Stimulated activated CD8-positive, alpha-beta memory T cell treated with anti-CD3 and anti-CD28 coated beads, Interleukin-4, amount 100 ng/mL, for 4 hours (primary cell): ENCODE measurements around the gene PSMB9.
"Not testable (repeated sequence)": the region's sequence is repeated elsewhere in the genome, so short reads cannot be mapped to it uniquely, and the experiment has no call there.

Source experiments
- DNase-seq, 2 donors: peaks; one replicate each; pipeline ENCODE4 v3.0.0-alpha.2; 2020; ENCODE audit warnings: low read depth in 2 of 2, low spot score in 1 of 2

Gene PSMB9

DNA sequence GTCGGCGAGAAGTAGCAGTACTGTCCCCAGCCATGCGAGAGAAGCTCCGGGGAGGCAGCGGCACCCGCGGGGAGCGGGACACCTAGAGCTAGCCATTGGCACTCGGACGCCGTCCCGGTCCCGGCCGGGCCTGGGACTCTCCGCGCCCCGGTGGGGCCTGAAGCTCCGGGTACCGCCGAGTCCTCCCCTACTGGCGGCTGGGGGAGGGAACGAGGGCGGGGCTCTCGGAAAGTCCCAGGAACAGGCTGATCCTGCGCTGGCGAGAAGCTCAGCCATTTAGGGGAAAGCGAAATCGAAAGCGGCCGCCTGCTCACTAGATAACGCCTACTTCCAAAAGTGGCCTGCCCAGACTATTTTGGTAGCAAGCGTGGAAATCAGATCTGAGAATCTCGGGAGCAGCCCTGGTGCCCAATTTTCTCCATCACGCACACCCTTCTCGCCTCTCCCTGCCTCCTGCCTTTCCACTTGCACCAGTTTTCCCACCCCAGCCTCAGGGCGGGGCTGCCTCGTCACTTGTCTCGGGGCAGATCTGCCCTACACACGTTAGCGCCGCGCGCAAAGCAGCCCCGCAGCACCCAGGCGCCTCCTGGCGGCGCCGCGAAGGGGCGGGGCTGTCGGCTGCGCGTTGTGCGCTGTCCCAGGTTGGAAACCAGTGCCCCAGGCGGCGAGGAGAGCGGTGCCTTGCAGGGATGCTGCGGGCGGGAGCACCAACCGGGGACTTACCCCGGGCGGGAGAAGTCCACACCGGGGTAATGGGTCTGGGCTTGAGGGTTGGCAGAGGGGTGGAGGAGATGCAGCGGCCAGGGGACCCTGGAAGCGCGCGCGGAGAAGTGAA lies at the start of gene PSMB9, which contains the start of gene TAP1:
Gene PSMB9, plus strand, starts transcription at position 652 of the 835 bp plus-strand sequence. Its CDS starts 38 bp downstream, at position 690.
Gene TAP1, minus strand, starts transcription at position 164 of the 835 bp plus-strand sequence. Its CDS starts 68 bp downstream, at position 96.
- DNase-seq = peak; percentile 93 to 96

DNA sequence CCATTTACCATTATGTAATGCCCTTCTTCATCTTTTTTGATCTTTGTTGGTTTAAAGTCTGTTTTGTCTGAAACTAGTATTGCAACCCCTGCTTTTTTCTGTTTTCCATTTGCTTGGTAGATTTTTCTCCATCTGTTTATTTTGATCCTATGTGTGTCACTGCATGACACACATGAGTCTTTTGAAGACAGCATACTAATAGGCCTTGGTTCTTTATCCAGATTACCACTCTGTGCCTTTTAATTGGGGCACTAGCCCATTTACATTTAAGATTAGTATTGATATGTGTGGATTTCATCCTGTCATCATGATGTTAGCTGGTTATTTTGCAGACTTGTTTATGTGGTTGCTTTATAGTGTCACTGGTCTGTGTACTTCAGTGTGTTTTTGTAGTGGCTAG lies 48.6 kb upstream of the PSMB9 start:
- DNase-seq = not testable (repeated sequence)

DNA sequence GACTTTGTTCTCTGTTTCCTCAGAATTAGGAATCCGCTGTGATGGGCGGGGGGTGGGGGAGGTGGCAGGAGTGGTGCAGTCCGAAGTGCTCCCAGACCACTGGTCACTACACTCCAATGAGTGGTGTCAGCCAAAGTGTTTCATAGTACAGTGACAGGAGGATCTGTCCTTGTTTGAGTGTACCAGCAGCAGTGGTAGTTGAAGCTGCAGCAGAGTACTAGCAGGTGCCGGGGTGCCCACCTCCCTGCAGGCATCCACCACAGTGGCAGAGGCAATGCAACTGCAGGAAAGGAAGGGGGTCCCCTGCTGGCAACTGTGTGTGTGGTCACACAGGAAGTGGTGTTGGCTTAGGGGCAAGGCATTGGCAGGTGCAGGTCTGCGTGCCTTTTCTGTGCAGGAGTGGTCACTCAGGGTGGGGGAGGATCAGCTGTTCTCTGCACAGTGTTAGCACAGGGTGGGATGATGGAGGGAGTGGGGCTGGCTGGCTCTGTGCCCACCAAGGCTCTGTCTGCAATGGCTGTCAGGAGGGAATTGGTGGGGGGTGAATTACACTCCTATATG lies 46.9 kb upstream of the PSMB9 start:
- no peak for DNase-seq

DNA sequence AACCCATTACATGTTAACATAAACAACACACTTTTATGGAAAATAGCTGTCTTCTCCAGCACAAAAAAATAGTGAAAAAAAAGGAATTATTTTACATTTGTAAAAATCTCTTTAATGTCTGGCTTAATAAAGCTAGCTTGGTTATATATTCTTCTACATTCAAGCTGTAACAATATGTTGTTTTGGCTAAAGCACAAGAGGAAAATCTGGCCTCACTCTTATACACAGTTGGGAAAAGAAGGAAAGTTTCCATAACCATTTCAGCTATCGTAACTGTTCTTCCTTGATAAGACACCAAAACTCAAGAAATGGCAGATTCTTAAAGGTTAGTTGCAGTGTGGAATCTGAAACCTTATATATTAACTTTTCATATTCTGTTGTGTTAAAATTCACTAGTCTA lies 44.8 kb upstream of the PSMB9 start:
- no peak for DNase-seq

DNA sequence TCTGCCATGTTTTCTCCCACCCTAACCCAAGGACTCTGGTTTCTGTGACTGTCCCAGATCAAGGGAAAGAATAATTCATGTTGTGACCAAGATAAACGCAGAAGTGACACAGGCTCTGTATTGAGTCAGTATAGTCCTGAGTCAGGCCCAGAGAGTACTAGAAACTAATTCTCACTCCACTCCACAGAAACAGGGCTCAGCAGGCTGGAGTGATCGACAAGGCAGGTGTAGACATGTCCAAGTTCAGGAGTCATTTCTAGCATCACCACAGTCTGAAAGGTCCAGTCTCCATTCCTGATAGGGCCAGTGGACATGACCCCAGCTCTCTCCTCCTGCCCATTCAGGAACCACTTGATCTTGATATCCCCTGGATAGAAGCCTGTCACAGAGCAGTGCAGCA lies 39.8 kb upstream of the PSMB9 start:
- no peak for DNase-seq

DNA sequence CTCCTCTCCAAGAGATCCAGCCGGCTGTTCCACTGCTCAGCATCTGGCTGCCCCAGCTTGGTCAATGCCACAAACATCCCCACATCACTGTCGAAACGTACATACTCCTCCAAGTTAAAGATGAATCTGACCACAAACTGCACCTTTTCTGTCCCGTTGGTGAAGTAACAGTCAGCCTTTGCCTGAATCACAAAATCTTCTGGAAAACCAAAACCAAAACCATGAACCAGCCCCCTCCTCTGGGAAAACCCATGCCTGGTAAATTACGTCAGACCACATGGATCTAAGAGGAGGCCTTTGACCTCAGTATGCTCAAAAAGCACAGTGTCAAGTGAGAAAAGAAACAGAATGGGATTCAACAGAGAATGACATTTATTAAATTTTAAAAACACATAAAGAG lies 38.9 kb upstream of the PSMB9 start:
- DNase-seq = no peak

DNA sequence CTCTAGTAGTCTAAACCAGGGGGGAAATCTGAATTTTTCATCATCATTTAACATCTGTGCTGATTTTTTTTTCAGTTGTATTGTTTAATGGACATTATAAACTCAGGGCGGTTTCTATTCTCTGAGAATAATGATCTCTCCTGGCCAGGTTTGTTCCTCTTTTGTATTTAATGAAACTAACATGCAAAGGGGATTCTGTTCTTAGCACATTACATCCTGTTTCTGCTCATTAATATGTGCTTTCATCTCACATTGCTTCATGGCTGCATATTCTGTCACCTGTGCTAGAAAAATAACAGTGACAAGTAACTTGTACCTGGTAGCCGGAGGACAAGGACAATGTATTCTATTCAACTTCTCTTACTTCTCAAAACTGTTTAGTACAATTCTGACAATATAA lies 38.0 kb upstream of the PSMB9 start:
- DNase-seq = no peak

DNA sequence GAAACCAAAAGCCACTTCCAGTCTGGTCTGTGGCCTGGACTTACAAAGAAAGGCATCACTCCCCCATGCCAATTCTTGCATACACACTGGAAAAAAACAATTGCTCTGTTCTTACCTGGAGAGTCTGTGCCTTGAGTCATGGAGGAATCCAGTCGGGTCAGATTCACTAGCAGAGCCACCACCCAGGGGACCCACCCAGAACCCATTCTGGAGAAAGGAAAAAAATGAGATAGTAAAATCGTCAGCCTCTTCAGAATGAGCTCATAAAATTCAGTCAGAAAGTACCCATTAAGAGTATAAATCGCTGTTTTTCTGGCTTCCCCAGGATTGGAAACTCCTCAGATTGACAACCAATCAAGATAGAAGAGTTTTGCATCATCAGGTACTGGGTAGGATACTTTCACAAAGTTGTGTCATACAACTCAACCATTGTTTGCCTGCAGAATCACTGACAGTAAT lies 37.2 kb upstream of the PSMB9 start, which contains the start of gene HLA-DOB:
Gene HLA-DOB, minus strand, starts transcription at position 257 of the 459 bp plus-strand sequence. Its CDS starts 51 bp downstream, at position 206.
- DNase-seq = no peak

DNA sequence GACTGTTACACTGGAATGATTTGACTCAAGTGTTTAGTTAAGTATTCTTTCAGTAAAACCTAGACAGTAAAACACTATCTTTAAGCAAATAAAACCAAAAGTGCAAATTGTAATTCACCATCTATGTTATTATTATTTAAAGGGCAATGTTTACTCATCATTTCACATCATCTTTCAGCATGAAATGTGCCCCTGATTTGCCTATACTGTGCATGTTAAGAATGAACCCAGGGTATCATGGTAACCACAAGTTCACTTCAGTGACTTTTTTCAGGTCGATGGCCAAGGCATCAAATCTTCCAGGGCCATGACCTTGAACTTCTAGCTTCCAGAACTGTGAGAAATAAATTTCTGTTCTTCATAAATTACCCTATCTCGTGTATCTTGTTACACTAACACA lies 35.1 kb upstream of the PSMB9 start:
- DNase-seq = no peak

DNA sequence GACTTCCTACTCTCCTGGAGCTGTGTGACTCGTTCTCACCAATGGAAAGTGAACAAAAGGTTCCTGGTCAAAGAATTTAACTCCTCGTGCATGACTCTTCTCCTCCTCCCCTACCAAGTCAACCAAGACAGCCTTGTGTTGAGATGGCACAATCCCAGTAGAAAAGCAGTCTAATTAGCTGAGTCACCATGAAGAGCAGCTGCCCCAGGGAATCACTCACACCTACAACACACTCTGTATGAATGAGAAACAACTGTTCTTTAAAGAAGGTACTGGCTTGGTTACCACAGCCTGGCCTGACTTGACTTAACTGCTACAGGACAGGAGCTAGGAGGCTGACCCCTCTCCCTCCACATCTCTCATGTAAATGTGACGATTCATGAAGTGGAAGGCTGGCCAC lies 34.3 kb upstream of the PSMB9 start:
- no peak for DNase-seq

DNA sequence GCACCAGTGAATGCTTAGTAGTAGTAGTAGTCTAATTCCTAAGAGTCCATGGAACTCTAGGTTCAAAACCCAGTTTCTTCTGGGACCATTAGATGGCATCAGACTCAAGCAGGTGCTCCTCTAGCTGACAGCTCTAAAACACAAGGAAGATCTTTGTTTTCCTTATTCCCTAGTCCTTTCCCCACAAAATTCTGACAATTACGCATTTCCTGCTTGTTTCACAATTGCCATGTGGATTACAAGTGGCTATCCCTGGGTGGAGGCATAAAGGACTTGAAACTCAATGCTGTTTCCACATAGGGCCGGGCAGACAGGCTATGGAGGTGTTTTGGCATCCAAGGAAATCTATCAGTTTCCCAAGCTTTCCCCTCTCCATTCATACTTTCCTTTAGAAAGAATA lies 28.0 kb upstream of the PSMB9 start:
- no peak for DNase-seq

DNA sequence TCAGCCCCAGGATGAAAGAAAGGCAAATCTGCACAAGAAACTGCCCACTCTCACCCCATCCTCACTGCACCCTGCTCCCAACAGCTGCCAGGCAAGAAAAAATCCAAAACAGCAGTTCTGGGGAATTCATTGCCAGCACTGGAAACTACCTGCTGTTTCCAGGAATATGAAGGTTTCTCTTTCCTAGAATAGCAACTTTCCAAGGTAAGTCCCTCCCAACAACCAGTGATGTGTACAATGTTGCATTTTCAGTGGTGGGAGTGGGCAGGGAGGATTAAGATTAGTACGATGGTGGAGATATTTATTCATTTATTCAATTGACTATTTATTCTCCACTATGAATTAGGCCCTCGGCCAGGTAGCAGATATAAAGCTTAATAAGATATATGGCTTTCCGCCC lies 27.0 kb upstream of the PSMB9 start:
- no peak for DNase-seq

DNA sequence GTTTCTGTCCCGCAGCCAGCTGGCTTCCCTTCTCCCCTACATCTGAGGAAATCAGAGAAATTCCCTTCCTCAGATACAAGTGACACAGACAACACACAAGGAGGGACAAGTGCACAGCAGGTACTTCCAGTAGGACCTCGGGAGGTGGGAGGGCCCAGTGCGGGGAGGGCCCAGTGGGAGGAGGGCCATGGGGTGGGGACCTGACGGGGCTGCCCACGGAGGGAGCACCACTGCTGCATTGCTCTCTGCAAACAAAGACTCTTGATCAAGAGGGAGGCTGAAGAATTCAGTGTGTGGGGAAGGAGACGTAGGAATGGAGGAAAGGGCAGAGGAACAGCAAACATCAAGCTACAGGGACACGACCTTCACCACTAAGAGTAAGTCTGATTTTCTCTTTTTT lies 24.5 kb upstream of the PSMB9 start:
- DNase-seq = no peak

DNA sequence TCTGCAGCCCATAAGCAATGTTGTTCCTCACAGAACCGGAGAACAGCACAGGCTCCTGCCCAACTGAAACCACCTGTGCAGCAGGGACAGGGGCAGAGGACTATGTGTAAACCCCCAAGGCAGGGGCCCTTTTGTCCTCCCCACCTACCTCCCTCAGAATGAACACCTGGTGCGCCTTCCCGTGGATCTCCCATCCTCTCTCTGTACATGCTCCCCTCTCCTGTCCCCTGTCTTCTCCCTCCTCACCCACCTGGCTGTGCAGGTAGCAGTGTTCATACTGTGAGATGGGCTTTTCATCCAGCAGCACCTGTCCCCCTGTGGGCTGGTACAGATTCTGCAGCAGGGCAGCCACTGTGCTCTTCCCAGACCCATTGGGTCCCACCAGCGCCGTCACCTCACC lies 24.0 kb upstream of the PSMB9 start:
- DNase-seq = no peak

DNA sequence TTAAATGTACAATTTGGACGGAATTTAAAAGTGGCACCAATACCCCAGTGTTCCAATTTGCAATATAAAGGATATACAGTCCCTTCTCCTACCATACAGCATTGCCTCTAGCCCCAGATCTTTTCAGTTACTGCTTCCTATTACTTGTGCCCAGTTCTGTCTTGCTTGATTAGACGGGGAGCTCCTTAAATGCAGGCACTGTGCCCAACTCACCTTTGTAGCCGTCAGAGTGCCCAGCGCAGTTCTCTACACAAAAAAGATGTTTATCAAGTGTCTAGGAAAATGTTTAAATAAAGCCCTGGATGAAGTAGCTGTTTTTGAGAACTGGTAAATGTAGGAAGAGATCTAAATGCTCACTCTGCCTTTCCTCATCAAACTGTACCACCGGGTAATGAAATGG lies 23.1 kb upstream of the PSMB9 start:
- no peak for DNase-seq

DNA sequence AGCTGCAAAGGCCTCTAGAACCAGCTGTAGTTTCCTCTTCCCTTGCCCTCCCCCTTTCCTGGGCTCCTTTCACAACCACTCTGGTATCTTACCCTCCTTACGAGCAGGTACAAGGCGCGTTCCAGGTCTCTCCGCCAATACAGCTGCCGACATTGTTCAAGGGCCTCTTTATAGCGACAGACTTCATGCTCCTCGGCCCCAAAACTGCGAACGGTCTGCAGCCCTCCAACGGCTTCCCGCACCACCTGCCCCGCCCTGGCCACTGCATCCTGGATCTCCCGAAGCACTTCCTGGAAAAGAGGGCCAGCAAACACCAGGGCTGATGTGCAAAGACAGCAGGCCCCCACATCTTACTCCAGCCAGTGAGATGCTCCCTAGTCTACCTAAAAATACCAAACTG lies 21.5 kb upstream of the PSMB9 start:
- no peak for DNase-seq

DNA sequence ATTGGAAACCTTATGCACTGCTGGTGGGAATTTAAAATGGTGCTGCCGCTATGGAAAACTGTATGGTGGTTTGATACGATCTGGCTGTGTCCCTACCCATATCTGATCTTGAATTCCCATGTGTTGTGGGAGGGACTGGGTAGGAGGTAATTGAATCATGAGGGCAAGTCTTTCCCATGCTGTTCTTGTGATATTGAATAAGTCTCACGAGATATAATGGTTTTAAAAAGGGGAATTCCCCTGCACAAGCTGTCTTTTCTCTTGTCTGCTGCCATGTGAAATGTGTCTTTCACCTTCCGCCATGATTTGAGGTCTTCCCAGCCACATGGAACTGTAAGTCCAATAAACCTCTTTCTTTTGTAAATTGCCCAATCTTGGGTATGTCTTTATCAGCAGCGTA lies 20.3 kb upstream of the PSMB9 start:
- DNase-seq = no peak

DNA sequence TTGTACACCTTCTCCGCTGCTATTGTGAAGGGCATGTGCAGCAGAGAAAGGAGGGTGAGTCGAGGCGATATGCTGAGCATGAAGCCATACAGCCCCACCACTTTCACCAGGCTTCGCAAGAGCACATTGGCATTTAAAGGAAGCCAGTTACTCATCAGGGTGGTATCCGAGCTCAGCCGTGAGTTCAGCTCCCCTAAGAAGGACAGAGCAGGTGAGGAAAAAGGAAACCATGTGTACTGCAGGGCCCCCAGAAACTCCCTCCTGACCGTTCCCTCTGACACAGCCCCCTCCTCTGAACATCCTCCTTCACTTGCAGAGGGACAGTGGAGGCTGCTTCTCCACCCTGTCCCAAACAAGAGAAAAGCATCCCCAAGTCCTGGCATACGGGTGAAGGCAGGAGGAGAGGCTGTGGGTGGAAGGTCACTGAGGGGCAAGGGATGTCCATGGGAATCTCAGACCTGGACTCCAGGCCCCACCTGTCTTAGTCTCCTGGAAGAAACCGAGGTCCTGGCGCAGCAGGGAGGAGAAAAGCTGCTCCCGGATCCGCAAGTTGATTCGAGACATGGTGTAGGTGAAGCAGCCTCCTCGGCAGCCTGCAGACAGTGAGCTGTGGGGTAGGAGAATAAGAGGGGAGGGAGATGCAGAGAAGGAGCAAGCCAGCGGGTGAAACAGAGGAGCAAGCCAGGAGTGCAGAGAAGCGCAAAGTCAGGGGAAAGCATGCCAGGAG lies 18.7 kb upstream of the PSMB9 start:
- DNase-seq = no peak

DNA sequence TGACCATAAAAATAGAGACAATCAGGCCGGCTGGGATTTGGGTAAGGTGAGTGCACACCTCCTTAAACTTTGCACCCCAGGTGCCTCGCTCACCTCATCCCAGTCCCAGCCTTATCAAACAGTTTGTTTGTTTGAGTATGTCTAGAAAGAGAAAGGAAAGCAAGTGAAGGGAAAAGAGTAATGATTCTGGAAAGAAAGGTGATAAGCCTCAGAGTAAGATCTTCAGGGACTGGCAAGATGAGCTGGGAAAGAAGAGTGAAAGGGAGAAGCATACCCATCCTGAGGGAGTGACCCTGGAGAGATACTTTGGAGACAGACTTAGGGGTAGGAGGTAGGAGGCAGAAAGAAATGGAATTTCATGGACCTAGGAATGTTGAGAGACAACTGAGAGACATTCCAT lies 17.1 kb upstream of the PSMB9 start:
- no peak for DNase-seq

DNA sequence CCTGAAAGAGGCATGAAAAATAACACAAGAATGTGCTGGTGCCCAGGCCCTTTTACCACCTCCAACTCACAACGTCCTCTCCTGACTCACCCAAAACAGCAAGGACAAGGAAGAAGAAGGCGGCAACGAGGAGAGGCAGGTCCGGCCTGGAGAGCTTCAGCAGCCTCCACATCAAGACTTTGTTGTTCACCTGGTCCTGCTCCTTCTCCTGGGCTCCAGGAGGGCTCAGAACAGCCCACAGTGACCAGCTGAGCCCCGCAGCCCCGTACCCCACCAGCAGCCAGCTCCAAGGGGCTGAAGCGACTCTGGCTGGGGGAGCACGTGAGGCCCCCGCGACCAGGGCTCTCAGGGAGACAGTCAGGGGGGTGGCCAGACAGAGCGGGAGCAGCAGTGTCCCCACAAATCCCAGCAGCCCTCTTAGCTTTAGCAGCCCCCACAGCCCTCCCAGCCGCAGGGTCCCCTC lies 16.3 kb upstream of the PSMB9 start:
- no peak for DNase-seq

DNA sequence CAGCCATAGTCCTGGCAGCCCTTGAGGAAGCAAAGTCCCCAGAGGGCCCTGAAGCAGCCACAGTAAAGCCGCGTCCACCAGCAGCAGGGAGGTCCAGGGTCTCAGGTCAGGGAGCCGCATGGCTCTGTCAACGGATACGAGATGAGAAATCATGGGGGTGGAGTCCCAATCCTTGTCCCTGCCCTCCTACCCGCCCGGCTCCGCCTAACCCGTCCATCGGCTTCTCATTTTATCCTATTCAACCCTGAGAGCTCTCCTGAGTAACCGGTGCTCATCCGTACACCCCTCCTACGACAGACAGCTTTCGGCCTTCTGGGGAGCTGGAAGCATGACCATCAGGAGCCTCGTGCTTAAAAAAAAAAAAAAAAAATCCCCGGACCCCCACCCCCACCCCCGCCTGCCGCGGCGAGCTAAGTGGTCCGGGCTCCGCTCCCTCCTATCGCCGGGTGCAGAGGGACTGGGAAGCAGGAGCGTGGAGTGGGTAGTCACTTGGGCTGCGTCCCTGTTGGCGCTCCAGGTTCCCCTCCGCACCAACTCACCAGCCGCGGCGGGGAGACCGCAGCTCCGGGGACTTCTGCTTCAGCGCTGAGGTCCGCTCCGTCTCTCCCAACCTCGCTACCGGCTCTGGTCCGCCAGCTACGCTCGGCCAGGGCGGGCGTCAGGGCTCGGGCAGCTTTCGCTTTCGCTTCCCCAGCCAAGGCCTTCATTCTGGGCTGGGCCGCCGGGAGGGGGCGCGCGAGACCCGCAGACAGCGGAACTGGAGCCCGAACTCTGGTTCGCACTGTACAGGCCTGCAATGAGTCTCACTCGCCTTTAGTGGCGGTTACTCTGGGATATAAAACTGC lies 15.7 kb upstream of the PSMB9 start, which contains the start of gene TAP2:
Gene TAP2, minus strand, starts transcription at position 626 of the 845 bp plus-strand sequence. Its CDS starts 506 bp downstream, at position 120.
- peak; percentile 93 to 96 for DNase-seq
